Posterior cingulate gyrus (tissue), 11 donors: Measurements from ENCODE around the gene EIF4E2.
A peak's percentile ranks its signal among the peaks of the same experiment; 100 is the strongest.
"Not testable (repeated sequence)": the region's sequence is repeated elsewhere in the genome, so short reads cannot be mapped to it uniquely, and the experiment has no call there.

Experiments used
- DNase-seq, 10 donors: peaks; one replicate each; pipeline versions ENCODE4 v3.0.0 to v3.0.0-alpha.2; 2020 to 2021; ENCODE audit warnings: mixed read lengths in 3 of 10
- intact Hi-C: fragments of 100-400 bp; cut with DNase I; formaldehyde crosslinking; loops from one replicate; pipeline ENCODE4 v1.15.1; 2023

The EIF4E2 gene

GRCh38 chr2:232521098-232521497, 29.4 kb upstream of the EIF4E2 start:
- intact Hi-C loops, result loop anchor here (5.0 kb wide), 1 partner anchor 614 kb away; no protein-coding TSS in a partner anchor
- no peak for DNase-seq

DNA sequence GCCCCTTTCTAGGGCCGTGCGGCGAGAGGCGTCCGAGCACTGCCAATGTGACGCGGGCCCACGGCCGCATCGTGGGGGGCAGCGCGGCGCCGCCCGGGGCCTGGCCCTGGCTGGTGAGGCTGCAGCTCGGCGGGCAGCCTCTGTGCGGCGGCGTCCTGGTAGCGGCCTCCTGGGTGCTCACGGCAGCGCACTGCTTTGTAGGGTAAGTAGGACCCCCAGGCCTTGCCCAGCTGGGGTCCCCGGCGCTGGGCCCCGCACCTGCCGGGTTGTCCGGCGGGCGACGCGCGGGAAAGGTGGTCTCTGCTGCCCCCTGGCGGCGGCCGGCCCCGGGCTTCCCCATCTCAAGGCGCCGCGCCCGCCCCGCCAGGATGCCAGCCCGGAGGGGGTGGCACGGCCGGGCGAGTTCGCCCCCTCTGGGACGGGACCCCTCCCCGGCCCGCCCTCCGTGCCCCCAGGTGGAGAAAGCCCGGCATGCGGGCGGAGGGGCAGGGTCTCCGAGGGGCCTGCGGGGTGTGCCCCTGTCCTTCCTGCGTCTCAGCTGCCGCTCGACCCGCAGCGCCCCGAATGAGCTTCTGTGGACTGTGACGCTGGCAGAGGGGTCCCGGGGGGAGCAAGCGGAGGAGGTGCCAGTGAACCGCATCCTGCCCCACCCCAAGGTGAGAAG, 28.4 kb upstream of the EIF4E2 start:
- peak in 6 of 10 donors; percentile 60 to 95 (median 72) for DNase-seq
- intact Hi-C loops, result loop anchor here (1.0 to 5.0 kb wide), 2 partner anchors 76 to 615 kb away; no protein-coding TSS in a partner anchor

DNA sequence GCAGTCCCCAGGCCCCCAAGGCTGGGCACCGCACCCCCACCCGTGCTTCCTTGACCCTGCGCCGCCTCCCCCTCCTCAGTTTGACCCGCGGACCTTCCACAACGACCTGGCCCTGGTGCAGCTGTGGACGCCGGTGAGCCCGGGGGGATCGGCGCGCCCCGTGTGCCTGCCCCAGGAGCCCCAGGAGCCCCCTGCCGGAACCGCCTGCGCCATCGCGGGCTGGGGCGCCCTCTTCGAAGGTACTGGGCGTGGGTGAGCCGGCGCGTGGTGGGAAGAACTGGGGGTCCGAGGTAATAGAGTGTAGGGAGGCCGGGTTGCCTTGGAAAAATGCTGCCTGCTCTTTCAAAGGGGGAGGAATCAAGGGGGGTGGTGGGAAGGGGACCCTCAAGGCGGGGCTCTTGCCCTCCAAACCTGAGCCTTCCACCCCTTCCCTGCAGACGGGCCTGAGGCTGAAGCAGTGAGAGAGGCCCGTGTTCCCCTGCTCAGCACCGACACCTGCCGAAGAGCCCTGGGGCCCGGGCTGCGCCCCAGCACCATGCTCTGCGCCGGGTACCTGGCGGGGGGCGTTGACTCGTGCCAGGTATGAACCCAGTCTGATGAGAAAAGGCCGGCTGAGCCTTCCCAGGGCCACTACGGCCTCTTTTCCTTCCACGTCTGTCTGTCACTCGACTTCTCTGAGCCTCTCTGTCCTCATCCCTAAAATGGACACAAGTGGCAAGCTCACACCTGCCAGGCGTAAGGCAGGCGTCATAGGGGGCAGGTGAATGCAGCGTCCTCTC, 27.7 kb upstream of the EIF4E2 start:
- intact Hi-C loops, result loop anchor here (1.0 to 5.0 kb wide), 2 partner anchors 77 to 616 kb away; no protein-coding TSS in a partner anchor
- DNase-seq, result no peak

GRCh38 chr2:232523402-232523681, 27.1 kb upstream of the EIF4E2 start:
- intact Hi-C loops, result loop anchor here (5.0 kb wide), 1 partner anchor 616 kb away; no protein-coding TSS in a partner anchor
- no peak for DNase-seq

- intact Hi-C loops, result loop anchor here (5.0 kb wide), 1 partner anchor 617 kb away; no protein-coding TSS in a partner anchor
- peak; percentile 27 to 92 (median 48) for DNase-seq
Measured at GRCh38 chr2:232523682-232524597, 26.5 kb upstream of the EIF4E2 start.

GRCh38 chr2:232524771-232525170, 25.7 kb upstream of the EIF4E2 start:
- intact Hi-C loops, result loop anchor here (5.0 kb wide), 1 partner anchor 617 kb away; no protein-coding TSS in a partner anchor
- DNase-seq, result no peak

GRCh38 chr2:232525199-232525598, 25.3 kb upstream of the EIF4E2 start:
- intact Hi-C loops, result no loop called here
- no peak for DNase-seq

GRCh38 chr2:232525791-232526371, 24.6 kb upstream of the EIF4E2 start, which contains the start of gene CHRND:
TSS of gene CHRND (plus strand) at chr2:232526160. CDS start at chr2:232526216, 56 bp downstream.
- intact Hi-C loops, result no loop called here
- DNase-seq, result peak in 2 of 10 donors; percentile 40 to 69

- intact Hi-C loops, result no loop called here
- DNase-seq, result no peak
Measured at GRCh38 chr2:232526372-232526941, 24.0 kb upstream of the EIF4E2 start.

- peak in 3 of 10 donors; percentile 39 to 61 (median 47) for DNase-seq
- intact Hi-C loops, result no loop called here
Measured at GRCh38 chr2:232527905-232528470, 22.5 kb upstream of the EIF4E2 start.

DNA sequence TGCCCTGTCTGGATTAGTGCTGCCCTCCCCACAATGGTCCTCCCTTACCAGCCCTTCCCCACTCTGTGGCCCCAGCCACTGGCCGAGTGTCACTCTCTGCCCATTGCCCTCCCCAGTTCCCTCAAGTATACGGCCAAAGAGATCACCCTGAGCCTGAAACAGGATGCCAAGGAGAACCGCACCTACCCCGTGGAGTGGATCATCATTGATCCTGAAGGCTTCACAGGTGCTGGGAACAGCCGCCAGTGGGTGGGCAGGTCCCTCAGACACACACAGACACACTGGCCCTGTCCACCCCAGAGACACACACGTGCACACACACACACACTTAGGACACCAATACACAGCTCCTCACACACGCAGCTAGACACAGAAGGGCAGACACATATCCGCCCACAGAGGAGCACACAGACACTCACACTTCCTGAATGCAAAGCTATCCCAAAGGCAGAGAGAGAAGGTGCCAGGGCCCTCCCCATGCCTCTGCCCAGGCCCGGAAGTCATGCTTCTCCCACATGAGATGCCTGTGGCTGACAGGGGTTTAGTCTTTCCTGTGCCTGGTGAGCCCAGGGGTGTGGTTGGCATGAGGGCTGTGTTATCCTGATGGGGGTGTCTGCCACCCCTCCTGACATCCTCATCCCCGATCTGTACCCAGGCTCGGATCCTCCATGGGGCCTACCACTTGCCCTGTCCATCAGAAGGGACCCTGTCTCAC, 21.6 kb upstream of the EIF4E2 start:
- intact Hi-C loops, result no loop called here
- peak in 4 of 10 donors; percentile 2 to 67 (median 60) for DNase-seq

DNA sequence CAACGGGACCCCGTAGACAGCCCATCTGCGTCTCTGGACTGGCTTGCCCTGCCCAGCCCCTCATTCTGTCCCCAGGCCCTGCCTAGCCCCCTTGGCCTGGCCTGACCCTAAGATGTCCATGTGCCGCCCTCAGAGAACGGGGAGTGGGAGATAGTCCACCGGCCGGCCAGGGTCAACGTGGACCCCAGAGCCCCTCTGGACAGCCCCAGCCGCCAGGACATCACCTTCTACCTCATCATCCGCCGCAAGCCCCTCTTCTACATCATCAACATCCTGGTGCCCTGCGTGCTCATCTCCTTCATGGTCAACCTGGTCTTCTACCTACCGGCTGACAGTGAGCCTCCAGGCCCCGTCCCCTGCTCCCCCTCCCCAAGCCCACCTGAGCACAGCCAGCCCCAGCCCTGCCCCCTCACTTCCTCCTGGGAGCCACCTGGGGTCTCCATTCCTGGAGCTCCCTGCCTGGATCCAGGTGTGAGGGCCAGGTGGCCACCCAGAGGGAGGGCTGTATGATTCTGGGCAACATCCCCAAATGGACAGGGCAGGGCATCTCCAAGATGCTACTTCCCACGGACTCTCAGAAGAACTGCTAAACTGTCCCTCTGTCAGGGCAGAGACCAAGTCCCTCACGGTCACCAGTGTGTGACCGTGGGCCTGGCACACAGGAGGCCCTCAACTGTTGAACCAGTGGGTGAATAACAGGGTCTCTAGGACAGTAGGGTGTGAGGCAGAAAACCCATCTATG, 20.5 kb upstream of the EIF4E2 start:
- intact Hi-C loops, result no loop called here
- DNase-seq, result peak in 4 of 10 donors; percentile 17 to 72 (median 60)

- intact Hi-C loops, result no loop called here
- DNase-seq, result peak in 3 of 10 donors; percentile 2 to 68 (median 25)
Measured at GRCh38 chr2:232530626-232531260, 19.7 kb upstream of the EIF4E2 start.

DNA sequence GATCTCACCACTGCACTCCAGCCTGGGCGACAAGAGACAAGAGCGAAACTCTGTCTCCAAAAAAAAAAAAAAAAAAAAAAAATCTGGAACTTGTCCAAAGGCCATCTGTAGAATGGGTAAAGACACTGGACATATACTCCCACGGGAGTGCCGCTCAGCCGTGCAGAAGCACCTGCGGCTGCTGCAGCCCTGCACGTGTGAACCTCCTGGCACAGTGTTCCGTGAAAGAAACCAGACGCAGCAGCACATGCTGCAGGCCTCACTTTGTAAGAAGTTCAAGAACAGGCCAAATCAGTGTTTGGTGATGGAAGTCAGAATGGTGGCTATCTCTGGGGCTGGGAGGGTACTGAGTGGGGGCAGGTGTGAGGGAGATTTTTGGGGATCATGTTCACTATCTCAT, 18.1 kb upstream of the EIF4E2 start:
- intact Hi-C loops, result no loop called here
- peak in 2 of 10 donors; percentile 29 to 34 for DNase-seq

DNA sequence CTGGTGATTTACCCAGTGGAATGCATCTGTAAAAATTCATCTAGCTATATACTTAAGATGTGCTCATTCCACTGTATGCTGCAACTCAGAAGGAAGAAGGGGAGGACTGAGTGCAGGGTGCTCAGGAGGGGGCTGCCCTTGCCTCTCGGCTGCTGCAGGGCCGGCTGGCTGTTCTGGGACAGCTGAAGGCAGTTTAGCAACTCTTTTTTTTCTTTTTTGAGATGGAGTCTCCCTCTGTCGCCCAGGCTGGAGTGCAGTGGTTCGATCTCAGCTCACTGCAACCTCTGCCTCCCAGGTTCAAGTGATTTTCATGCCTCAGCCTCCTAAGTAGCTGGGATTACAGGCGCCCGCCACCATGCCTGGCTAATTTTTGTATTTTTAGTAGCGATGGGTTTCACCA, 17.7 kb upstream of the EIF4E2 start:
- intact Hi-C loops, result not testable (repeated sequence)
- peak in 2 of 10 donors; percentile 5 to 37 for DNase-seq

DNA sequence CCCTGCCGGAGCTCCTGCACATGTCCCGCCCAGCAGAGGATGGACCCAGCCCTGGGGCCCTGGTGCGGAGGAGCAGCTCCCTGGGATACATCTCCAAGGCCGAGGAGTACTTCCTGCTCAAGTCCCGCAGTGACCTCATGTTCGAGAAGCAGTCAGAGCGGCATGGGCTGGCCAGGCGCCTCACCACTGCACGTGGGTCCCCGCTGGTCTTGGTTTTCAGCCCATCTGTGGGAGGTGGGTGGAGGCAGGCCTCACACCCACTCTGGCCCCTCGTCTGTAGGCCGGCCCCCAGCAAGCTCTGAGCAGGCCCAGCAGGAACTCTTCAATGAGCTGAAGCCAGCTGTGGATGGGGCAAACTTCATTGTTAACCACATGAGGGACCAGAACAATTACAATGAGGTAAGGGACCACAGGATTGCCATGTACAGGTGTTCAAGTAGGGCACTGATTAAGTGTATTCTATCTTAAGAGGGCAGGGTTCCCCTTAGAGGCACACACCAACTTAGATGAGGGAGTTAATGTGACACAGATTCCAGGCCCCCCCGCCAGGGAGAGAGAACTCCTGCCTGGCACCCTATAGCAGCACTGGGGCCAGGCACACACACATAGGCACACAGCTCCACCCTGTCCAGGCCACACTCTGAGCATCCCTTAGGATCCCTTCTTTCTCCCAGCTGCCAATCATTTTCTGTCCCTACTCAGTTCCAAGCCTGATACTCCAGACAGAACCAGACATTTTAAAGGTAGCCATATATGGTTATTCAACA, 16.4 kb upstream of the EIF4E2 start:
- DNase-seq, result peak in 5 of 10 donors; percentile 5 to 77 (median 54)
- intact Hi-C loops, result no loop called here
